Prostate gland (tissue), 2 donors: ENCODE results near the gene SCUBE1. TPM values are rescaled to one million over a fixed set of nuclear protein-coding genes. Genes with fewer than 3 reads are reported as not detected.

Experiments
- DNase-seq: peaks from one replicate; pipeline ENCODE4 v3.0.0-alpha.2; 2019; ENCODE audit warnings: low spot score
- H3K27ac ChIP-seq, 2 donors: fragments of 200-600 bp; sonication (generic); 2 replicates each; pipeline ENCODE4 v1.5.1; 2017 to 2019
- H3K27me3 ChIP-seq: fragments of 200-600 bp; sonication (generic); replicated peaks from 2 replicates; pipeline ENCODE4 v1.5.1; 2019; ENCODE audit not compliant: insufficient read depth
- H3K36me3 ChIP-seq, 2 donors: fragments of 200-600 bp; sonication (generic); 1 replicate in 1 of 2; 2 replicates in 1 of 2; pipeline versions ENCODE4 v1.5.1 to v1.8.1; 2017 to 2019
- H3K4me1 ChIP-seq: fragments of 200-600 bp; sonication (generic); replicated peaks from 2 replicates; pipeline ENCODE4 v1.5.1; 2019
- H3K4me3 ChIP-seq, 2 donors: fragments of 200-600 bp; sonication (generic); 2 replicates each; pipeline ENCODE4 v1.5.1; 2017 to 2019
- H3K9me3 ChIP-seq: fragments of 200-600 bp; sonication (generic); 2 replicates; pipeline ENCODE4 v1.5.1; 2017
- CTCF ChIP-seq, 4 experiments: fragments of 200-600 bp in 2 of 4; fragments of 450-650 bp in 2 of 4; sonication (generic) in 2 of 4; IDR thresholded peaks; 1 replicate in 3 of 4; 2 replicates in 1 of 4; pipeline ENCODE4 v1.5.1; 2016 to 2019; ENCODE audit warnings: antibody characterized with exemption in 4 of 4, mild to moderate bottlenecking in 2 of 4, moderate library complexity in 2 of 4
- POLR2A ChIP-seq: fragments of 450-650 bp; IDR thresholded peaks from one replicate; pipeline ENCODE4 v1.6.1; 2016; ENCODE audit warnings: antibody characterized with exemption, mild to moderate bottlenecking
- POLR2AphosphoS5 ChIP-seq: sonication (generic); formaldehyde crosslinking; IDR thresholded peaks from one replicate; pipeline ENCODE4 v1.6.1; 2017; ENCODE audit warnings: antibody characterized with exemption
- WGBS: methylation state at CpG from one replicate; pipeline ENCODE4 v1.1.5; 2018; 5-methylcytosine and 5-hydroxymethylcytosine counted together
- intact Hi-C: fragments of 100-400 bp; cut with DNase I; formaldehyde crosslinking; loops from one replicate; pipeline ENCODE4 v1.14.2; 2022
- total RNA-seq, 2 donors: library from RNA; depleted of rRNA; stranded (reverse); fragments of >200 nt; gene quantifications; one replicate each; pipeline ENCODE4 v1.1.0, GENCODE V29; 2016

SCUBE1 gene
- total RNA-seq, 2 donors from 2014 or later = 0.68 to 23.5 TPM

GRCh38 chr22:43256569-43256968 is 86.6 kb downstream of the SCUBE1 start:
- Histone ChIP-seq H3K4me3 (no peak overlapping the region), H3K4me1 (no peaks in the 10 kb centered on the region), H3K27ac (no peak overlapping the region), H3K36me3 (no peaks in the 10 kb centered on the region), H3K27me3 (no peaks in the 10 kb centered on the region), H3K9me3 (no peaks in the 10 kb centered on the region)
- TF ChIP-seq CTCF (IDR thresholded peaks at IDR 0.05) = no peak
- TF ChIP-seq POLR2AphosphoS5 = no peak
- TF ChIP-seq POLR2A = no peak
- WGBS = 65% methylated on average over 9 of the region's 9 CpGs
- no peak for DNase-seq
- intact Hi-C loops = no loop called here

GRCh38 chr22:43255299-43255698 is 87.9 kb downstream of the SCUBE1 start:
- H3K36me3 ChIP-seq = no peaks in the 10 kb centered on the region
- 93% methylated on average over 23 of the region's 23 CpGs for WGBS
- TF ChIP-seq CTCF (IDR thresholded peaks at IDR 0.05) = no peak
- no peak for TF ChIP-seq POLR2AphosphoS5
- no peak for TF ChIP-seq POLR2A

GRCh38 chr22:43253839-43254238 is 89.3 kb downstream of the SCUBE1 start:
- no peak overlapping the region for H3K4me3 ChIP-seq
- no peaks in the 10 kb centered on the region for H3K4me1 ChIP-seq
- TF ChIP-seq POLR2A = no peak
- TF ChIP-seq CTCF (IDR thresholded peaks at IDR 0.05) = no peak
- TF ChIP-seq POLR2AphosphoS5 = no peak
- intact Hi-C loops = no loop called here
- H3K27me3 ChIP-seq = no peaks in the 10 kb centered on the region
- H3K27ac ChIP-seq = no peak overlapping the region
- no peak for DNase-seq
- 99% methylated on average over 5 of the region's 5 CpGs for WGBS
- H3K36me3 ChIP-seq = no peaks in the 10 kb centered on the region
- H3K9me3 ChIP-seq = no peaks in the 10 kb centered on the region

More at GRCh38 chr22:43255299-43255698, 87.9 kb downstream of the SCUBE1 start:
- DNase-seq = no peak
- Histone ChIP-seq H3K4me1 (no peaks in the 10 kb centered on the region), H3K27me3 (no peaks in the 10 kb centered on the region), H3K27ac (no peak overlapping the region), H3K4me3 (no peak overlapping the region), H3K9me3 (no peaks in the 10 kb centered on the region)
- intact Hi-C loops = no loop called here

- no peak for TF ChIP-seq CTCF (IDR thresholded peaks at IDR 0.05)
- TF ChIP-seq POLR2A = no peak
- TF ChIP-seq POLR2AphosphoS5 = no peak
- Histone ChIP-seq H3K9me3 (no peaks in the 10 kb centered on the region), H3K27ac (no peak overlapping the region), H3K4me1 (no peaks in the 10 kb centered on the region), H3K27me3 (no peaks in the 10 kb centered on the region), H3K36me3 (no peaks in the 10 kb centered on the region), H3K4me3 (no peak overlapping the region)
- DNase-seq = no peak
- intact Hi-C loops = no loop called here
- 85% methylated on average over 10 of the region's 10 CpGs for WGBS
Measured at GRCh38 chr22:43252319-43252718, 90.9 kb downstream of the SCUBE1 start.

GRCh38 chr22:43249789-43250471 is 93.2 kb downstream of the SCUBE1 start:
- Histone ChIP-seq H3K4me3 (no peak overlapping the region), H3K9me3 (no peaks in the 10 kb centered on the region), H3K27me3 (no peaks in the 10 kb centered on the region), H3K27ac (no peak overlapping the region), H3K36me3 (no peaks in the 10 kb centered on the region), H3K4me1 (no peaks in the 10 kb centered on the region)
- no peak for DNase-seq
- TF ChIP-seq CTCF (IDR thresholded peaks at IDR 0.05) = no peak
- no peak for TF ChIP-seq POLR2A
- TF ChIP-seq POLR2AphosphoS5 = no peak
- 90% methylated on average over 16 of the region's 16 CpGs for WGBS
- intact Hi-C loops = no loop called here
